IPS-18c (cell line): ENCODE data around the gene KLHL13.
"Not testable (repeated sequence)": the region's sequence is repeated elsewhere in the genome, so short reads cannot be mapped to it uniquely, and the experiment has no call there.

Source experiments
- H3K4me3 ChIP-seq: 2 replicates; pipeline ENCODE4 v1.7.0; 2013; ENCODE audit warnings: low read depth, mild to moderate bottlenecking, low read length, moderate library complexity; ENCODE audit not compliant: insufficient read depth
- H3K9me3 ChIP-seq: one replicate; pipeline ENCODE4 v1.6.1; 2013; ENCODE audit warnings: mild to moderate bottlenecking, low read length, moderate library complexity; ENCODE audit not compliant: control insufficient read depth, insufficient read depth

Gene KLHL13, protein sequence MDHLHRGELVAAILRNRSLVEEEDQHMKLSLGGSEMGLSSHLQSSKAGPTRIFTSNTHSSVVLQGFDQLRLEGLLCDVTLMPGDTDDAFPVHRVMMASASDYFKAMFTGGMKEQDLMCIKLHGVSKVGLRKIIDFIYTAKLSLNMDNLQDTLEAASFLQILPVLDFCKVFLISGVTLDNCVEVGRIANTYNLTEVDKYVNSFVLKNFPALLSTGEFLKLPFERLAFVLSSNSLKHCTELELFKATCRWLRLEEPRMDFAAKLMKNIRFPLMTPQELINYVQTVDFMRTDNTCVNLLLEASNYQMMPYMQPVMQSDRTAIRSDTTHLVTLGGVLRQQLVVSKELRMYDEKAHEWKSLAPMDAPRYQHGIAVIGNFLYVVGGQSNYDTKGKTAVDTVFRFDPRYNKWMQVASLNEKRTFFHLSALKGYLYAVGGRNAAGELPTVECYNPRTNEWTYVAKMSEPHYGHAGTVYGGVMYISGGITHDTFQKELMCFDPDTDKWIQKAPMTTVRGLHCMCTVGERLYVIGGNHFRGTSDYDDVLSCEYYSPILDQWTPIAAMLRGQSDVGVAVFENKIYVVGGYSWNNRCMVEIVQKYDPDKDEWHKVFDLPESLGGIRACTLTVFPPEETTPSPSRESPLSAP

DNA sequence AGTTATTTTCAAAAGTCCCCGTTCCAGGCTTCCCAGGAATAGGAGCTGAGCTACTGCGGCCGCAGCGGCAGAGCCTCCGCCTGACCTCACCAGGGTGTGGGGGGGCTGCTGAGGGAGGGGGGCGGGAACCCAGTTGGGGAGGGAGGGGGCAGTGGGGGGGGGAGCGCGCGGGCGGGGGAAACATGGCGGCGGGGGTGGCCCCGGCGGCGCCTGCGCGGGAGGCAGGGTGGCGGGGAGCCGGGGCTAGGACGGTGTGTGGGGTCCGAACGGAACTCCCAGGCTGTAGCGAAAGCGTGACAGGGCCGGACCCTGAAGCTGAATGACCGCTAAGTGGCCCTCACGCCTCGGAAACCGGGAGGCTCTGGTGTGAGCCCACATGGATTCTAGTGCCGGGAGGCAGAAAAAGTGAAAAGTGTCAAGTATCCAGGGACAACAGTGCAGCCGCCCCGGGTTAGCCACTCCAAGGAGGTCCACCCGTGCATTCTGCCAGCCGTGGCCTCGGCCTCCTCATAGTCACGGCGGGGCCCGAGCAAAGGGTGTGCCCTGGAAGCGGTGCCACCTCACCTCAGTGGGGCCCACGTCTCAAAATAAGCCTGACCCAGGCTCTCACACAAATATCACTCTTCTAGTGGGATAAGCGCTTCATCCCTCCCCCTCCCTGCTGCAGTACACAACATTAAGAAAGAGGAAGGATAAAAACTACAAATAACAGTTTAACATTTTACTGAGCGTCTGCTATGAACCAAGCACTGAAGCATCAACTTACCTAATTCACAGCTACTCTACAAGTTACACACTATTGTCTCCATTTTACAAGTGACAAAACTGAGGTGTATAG, at the start of gene KLHL13:
KLHL13 (minus strand) TSS at position 98 of the 838 bp plus-strand sequence. CDS start 88,337 bp downstream, outside the sequence.
- H3K4me3 ChIP-seq: peak within 1 kb of the TSS; percentile 70
- peaks cover 3% of the 10 kb centered on the region for H3K9me3 ChIP-seq

DNA sequence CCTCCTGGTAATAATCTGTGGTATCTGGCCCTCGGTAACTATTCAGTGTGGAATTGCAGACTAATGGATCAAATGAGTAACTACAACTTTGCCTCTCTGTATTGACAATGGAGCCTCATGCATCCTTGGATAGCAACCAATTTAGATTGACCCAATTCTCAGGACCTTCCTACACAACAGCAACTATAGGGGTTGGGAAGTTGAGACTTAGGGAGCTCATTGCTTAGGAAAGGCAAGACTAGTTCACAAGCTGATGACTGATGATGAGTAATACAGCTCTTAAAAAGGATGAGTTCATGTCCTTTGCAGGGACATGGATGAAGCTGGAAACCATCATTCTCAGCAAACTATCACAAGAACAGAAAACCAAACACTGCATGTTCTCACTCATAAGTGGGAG, 47.5 kb upstream of the KLHL13 start:
- H3K4me3 ChIP-seq: no peak overlapping the region
- peaks cover 8% of the 10 kb centered on the region for H3K9me3 ChIP-seq

DNA sequence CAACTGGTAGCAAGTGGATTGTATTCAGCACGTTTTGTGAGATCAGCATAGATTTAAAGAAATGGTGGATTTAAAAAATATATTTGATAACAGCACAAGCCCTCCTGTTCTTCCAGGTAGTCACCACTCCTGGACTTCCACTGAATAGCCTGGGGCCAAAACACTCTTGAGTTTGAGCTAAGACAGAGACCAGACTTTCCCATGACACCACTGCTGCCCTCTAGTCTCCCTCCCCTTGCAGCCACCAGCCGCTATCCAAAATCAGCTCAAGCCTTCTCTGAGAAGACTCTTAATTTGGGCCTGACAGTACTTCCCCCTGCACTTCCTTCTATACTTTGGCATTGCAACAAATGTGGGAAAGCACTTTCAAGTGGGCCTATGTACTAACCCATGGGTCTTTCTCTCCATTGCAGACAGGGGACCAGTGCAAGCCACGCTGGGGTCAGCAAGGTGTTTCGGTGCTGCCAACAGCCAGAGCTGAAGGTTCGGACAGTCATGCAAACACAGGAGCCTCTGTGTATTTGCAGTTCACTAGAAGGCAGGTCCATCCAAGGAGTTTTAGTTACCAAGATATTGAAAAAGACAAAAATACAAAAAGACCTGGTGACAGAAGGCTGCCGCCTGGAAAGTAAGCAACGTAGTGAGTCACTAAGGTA, 40.5 kb upstream of the KLHL13 start:
- peaks cover 2% of the 10 kb centered on the region for H3K9me3 ChIP-seq
- no peak overlapping the region for H3K4me3 ChIP-seq

DNA sequence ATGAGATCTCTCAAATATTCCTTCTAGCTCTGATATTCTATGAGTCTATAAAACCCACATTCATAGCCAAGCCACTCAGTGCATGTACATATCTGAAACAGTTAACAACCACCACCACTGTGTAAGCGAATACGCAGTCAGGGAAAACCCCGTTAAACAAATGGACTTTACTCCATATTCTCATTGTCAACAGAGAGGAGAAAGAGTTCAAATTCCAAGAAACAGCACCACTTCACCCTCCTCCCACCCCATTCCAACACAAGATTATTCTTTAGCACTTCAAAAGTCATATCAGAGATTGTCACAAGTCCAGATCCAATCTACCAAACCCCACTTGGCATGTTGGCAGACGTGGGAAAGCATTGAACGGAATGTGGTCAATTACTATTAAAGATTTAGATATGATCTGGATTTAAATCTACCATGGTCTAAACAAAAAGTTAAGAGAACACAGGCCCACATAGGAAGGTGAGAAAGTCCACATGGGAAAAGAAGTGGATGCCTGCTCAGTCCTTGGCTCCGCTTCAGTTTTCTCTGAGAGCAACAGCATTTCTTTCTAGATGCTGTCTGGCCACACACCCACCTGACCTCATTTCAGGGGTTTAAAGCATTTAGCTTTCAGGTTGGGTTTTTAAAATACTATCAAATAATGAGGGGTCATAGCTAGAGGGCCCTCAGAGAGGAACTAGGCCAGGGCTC, 39.8 kb upstream of the KLHL13 start:
- Histone ChIP-seq H3K4me3 (no peak overlapping the region), H3K9me3 (peaks cover 2% of the 10 kb centered on the region)

DNA sequence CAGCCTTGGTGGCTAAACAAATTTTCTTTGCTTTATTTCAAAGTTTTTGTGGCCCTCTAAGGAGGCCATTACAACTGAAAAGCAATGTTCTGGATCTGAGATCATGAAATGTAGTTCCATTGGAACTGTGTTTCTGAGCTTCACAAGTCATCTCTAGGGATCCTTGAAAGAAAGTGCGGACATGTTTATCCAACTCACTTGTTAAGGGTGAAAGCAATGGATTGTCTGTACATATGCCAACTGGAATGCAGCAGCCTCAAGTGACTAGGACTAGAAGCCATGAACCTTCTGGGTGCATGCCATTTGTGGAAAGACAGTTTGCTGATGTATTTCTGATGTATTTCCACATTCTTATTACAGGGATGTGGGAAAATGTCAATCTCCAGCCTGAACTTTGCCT, 36.7 kb upstream of the KLHL13 start:
- H3K9me3 ChIP-seq: peaks cover 5% of the 10 kb centered on the region
- H3K4me3 ChIP-seq: no peak overlapping the region

DNA sequence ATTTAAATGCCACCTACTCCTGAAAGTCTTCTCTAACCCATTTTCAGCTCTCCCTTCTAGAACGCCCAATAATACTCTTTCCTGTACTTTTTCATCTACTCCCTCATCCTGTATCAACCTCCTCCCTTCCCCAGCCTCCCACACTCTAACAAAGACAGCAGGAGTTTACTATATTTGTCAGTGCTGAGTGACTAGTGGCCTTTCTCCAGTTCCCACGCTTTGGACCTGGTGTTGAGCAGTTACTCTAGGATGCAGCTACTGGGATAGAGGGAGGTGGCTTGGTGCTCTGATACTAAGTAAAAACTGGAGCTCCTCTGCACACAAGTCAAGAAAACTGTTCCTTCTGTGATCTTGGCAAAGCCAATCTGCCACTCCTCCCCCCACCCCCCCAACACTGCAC, 36.1 kb upstream of the KLHL13 start:
- Histone ChIP-seq H3K9me3 (peaks cover 5% of the 10 kb centered on the region), H3K4me3 (no peak overlapping the region)

DNA sequence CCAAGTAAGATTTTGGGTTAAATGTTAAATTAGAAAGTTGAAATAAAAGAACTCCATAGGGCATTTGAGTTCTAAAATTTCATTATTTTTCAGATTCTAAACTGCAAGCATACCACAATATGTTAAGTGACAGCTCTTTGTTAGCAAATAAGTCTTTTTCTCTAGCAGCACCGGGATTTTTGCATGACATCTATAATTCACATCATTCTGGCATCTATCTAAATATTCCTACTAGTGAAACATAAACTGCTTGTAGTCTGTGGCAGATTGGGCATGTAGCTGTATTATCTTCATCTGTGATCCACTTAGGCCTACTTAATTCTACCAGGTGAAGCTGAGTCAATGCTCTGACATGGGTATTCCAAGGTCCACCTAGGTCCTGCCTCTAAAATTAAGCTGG, 32.1 kb upstream of the KLHL13 start:
- Histone ChIP-seq H3K4me3 (no peak overlapping the region), H3K9me3 (peaks cover 5% of the 10 kb centered on the region)

DNA sequence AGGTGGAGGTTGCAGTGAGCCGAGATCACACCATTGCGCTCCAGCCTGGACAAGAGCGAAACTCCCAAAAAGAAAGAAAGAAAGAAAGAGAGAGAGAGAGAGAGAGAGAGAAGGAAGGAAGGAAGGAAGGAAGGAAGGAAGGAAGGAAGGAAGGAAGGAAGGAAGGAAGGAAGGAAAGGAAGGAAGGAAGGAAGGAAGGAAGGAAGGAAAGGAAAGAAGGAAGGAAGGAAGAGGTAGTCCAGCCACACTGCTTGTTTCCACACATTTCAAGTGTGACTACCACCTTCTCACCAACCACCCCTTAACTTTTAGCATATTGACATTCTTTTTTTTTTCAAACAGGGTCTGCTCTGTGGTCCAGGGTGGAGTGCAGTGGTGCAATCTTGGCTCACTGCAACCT, 31.2 kb upstream of the KLHL13 start:
- not testable (repeated sequence) for H3K4me3 ChIP-seq, H3K9me3 ChIP-seq

DNA sequence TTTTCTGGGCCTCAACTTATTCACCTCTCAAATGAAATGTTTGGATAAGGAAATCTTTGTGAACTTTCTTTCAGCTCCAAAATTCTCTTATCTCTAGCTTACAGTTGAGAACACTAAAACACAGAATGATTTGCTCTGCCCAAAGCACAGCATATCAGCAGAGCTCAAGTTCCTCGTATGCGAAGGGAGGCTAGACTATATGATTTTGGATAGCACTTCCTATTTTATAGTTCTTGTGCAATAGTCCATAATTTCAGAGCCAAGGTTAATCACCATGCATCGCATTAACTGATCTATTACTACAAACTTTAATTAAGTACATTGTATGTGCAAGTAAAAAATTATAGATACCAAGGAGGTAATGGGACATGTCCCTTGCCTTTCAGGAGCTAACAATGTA, 27.0 kb upstream of the KLHL13 start:
- Histone ChIP-seq H3K9me3 (peaks cover 2% of the 10 kb centered on the region), H3K4me3 (no peak overlapping the region)

DNA sequence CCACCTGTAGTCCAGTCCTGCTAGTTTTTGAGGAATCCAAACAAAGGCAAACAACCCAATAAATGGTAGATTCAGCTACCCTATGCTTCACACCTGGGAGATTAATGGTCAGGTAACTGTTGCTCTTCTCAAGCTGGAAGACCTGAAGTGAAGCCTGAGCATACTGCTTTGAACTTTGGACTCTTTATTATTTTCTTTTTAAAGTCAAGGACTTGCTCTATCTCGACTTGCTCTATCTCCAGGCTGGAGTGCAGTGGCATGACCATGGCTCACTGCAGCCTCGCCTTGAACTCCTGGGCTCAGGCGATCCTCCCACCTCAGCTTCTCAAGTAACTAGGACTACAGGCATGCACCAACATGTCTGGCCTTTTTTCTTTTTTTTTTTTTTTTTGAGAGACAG, 14.7 kb upstream of the KLHL13 start:
- Histone ChIP-seq H3K4me3 (no peak overlapping the region), H3K9me3 (no peaks in the 10 kb centered on the region)

DNA sequence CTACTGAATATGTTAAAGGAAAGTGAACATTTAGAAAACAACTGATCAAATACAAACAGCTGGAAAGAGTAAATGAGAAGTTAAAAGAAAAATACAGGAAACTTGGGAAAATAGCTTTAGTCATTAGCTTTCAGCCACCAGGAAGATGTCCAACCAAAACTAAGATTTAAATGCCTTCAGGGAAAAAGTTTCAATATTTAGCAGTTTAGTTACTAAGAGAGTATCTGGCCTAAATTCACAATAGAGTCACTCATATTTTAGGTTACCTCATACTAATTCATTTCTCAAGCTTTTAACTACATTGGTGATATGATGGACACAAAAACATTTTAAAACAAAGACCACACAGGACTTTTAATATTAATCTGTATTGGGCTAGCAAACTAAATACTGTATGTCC, 13.1 kb upstream of the KLHL13 start:
- Histone ChIP-seq H3K9me3 (no peaks in the 10 kb centered on the region), H3K4me3 (no peak overlapping the region)

DNA sequence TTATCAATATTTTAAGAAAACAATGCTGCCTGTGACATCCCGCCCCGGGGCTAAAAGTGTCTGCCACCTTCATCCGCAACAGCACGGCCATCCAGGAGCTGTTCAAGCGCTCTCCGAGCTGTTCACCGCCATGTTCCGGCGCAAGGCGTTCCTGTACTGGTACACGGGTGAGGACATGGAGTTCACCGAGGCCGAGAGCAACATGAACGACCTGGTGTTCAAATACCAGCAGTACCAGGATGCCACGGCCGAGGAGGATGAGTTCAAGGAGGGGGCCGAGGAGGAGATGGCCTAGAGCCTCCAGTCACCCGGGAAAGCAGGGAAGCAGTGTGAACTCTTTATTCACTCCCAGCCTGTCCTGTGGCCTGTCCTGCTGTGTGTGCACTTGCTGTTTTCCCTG, 12.1 kb upstream of the KLHL13 start:
- no peak overlapping the region for H3K4me3 ChIP-seq
- no peaks in the 10 kb centered on the region for H3K9me3 ChIP-seq

DNA sequence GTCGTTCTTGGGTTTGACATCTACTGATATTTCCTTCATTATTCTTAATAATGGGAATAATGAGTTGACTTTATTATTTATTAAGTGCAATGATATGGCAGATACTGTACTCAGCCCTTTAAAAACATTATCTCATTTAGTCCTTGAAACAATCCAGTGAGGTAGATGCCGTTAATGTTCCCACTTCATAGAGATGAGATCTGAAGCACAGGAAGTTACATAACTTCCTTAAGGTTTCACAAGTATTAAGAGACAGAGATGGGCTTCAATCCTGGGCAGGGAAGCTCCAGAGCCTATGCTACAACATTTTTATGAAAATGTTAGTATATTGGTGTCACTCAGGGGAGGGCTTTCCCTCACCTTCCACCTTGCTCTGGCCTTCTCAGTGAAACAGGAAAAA, 9.7 kb upstream of the KLHL13 start:
- no peaks in the 10 kb centered on the region for H3K9me3 ChIP-seq
- no peak overlapping the region for H3K4me3 ChIP-seq

DNA sequence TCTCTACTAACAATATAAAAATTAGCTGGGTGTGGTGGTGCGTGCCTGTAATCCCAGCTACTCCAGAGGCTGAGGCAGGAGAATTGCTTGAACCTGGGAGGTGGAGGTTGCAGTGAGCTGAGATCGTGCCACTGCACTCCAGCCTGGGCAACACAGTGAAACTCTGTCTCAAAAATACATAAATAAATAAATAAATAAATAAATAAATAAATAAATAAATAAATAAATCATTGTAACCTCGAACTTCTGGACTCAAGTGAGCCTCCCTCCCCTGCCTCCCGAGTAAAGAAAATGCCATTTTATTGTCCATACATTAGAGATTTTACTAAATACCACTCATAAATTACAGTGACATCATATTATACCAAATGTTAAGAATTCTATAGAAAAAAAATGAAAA, 7.6 kb upstream of the KLHL13 start:
- not testable (repeated sequence) for H3K4me3 ChIP-seq, H3K9me3 ChIP-seq

DNA sequence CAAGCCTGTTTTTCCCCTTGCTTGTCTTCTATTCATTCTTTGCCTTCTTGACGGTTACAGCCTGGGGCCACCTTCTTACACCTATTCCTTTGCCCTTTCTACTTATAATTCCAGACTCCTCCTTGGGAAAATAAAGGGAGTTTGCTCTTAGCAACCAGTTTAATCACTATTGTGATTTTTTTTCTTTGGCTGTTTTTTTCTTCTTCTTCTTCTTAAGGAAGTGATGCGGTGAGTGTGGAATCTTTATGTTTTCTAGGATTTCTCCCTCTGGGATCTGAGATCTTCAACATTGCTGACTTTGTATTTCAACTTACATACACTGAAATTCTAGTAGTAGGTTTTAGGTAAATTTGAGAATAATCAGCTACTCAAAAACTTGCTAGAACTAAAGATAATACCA, 1.1 kb upstream of the KLHL13 start:
- peaks cover 3% of the 10 kb centered on the region for H3K9me3 ChIP-seq
- H3K4me3 ChIP-seq: no peak overlapping the region

DNA sequence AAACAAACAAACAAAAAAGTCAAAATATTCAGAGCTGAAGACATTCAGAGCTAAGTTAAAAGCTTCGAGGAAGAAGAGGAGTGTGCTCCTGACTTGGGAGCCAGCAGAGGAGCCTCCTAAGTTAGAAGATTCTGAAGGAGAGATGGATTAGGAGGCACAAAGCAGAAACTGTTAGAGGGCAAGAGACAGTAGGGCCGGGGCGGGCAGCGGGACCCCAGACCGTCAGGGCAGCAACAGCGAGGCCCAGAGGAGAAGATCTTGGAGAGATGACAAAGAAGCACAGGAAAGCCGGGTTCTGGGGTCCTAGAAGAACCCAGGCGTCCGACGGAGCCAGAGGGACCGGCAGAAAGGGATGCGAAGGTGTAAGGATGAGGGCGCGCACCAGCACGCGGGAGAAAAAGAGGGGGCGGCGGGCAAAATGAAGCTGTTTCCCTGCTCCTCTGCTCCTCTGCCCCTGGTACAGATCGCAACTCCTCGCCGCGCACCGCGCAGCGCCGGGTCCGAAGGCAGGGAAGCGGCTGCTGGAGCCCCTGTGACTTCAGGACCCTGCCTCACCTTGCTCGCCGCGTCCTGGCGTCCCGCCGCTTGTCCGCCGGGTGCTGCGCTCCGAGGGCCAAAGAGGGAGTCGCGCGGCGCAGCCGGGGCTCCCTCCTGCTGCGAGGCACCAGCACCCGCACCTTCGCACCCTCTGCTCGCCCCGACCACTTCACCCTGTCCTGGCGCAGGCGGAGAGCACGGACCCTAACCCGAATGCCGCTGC, 477 bp downstream of the KLHL13 start:
- peak overlapping the region; percentile 70 for H3K4me3 ChIP-seq
- peaks cover 3% of the 10 kb centered on the region for H3K9me3 ChIP-seq
